GM12892 (cell line): Measurements from ENCODE around the gene SDHA.

Experiments
- POLR2A ChIP-seq: IDR thresholded peaks from 2 replicates; pipeline ENCODE4 v1.6.1; 2011; ENCODE audit warnings: low read depth, low read length, control low read depth
- TAF1 ChIP-seq: IDR thresholded peaks from 2 replicates; pipeline ENCODE4 v1.6.1; 2011; ENCODE audit warnings: low read depth, mild to moderate bottlenecking, control low read depth, low read length, borderline replicate concordance

DNA sequence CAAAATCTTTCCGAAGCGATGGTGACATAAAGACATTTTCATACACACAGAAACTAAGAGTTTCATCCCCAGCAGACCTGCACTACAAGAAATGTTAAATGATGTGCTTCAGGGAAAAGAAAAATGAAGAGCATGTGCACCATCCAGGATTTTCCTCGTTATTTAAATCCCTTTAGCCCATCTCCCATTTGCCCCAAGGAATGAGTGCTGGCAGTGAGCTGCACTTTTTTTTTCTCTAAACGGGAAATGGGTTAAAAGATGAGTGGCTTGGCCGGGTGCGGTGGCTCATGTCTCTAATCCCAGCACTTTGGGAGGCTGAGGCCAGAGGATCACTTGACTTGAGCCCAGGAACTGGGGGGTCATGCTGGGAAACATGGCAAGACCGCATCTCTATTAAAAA lies 33.6 kb upstream of the SDHA start:
- no peak for TF ChIP-seq POLR2A
- TF ChIP-seq TAF1 = no peak
